MM.1S (cell line): Measurements from ENCODE around the gene LMF1.

Experiments used
- CTCF ChIP-seq: fragments of 300-600 bp; sonication (generic); IDR thresholded peaks from 2 replicates; pipeline ENCODE4 v1.5.1; 2016; ENCODE audit warnings: antibody characterized with exemption, low read length, mixed read lengths
- EZH2 ChIP-seq: fragments of 300-600 bp; sonication (generic); optimal IDR thresholded peaks from 2 replicates; pipeline ENCODE3; 2017; ENCODE audit warnings: low read depth, mild to moderate bottlenecking, antibody characterized with exemption, low read length, mixed read lengths
- EZH2phosphoT487 ChIP-seq: fragments of 300-600 bp; sonication (generic); IDR thresholded peaks from 2 replicates; pipeline ENCODE4 v1.6.1; 2018; ENCODE audit warnings: antibody characterized with exemption, low read length

- no peak for TF ChIP-seq CTCF
- no peak for TF ChIP-seq EZH2
- no peak for TF ChIP-seq EZH2phosphoT487
Measured at GRCh38 chr16:1007284-1007850, 36.6 kb upstream of the LMF1 start.
